SK-N-SH treated with all-trans-retinoic acid at 6 μM for 48 hours (cell line): ENCODE results near the gene TMC5.
"Not testable (repeated sequence)": the region's sequence is repeated elsewhere in the genome, so short reads cannot be mapped to it uniquely, and the experiment has no call there.

Experiments
- ATAC-seq: fragments of 200-7000 bp; cut with Tn5 transposase; 3 replicates; pipeline ENCODE4 v1.9.1; 2020; ENCODE audit warnings: mild to moderate bottlenecking, moderate library complexity
- ARNTL ChIP-seq: fragments of 450-650 bp; formaldehyde crosslinking; IDR thresholded peaks from 2 replicates; pipeline ENCODE4 v1.5.0; 2020; ENCODE audit warnings: low read depth, mild to moderate bottlenecking, moderate library complexity, borderline replicate concordance
- BACH2 ChIP-seq: fragments of 250-450 bp; sonication (Bioruptor Pico); IDR thresholded peaks from 2 replicates; pipeline ENCODE4 v1.9.0; 2021; ENCODE audit warnings: mild to moderate bottlenecking, borderline replicate concordance
- ESRRG ChIP-seq: fragments of 250-450 bp; sonication (Bioruptor Pico); IDR thresholded peaks from 2 replicates; pipeline ENCODE4 v1.6.1; 2021; ENCODE audit warnings: mild to moderate bottlenecking
- GLIS3 ChIP-seq: fragments of 250-450 bp; sonication (Bioruptor Pico); IDR thresholded peaks from 2 replicates; pipeline ENCODE4 v1.5.0; 2020; ENCODE audit warnings: mild to moderate bottlenecking, moderate library complexity
- ISL1 ChIP-seq: fragments of 250-450 bp; sonication (Bioruptor Pico); IDR thresholded peaks from 2 replicates; pipeline ENCODE4 v2.1.2; 2022; ENCODE audit warnings: mild to moderate bottlenecking, moderate library complexity
- OSR1 ChIP-seq: fragments of 250-450 bp; sonication (Bioruptor Pico); IDR thresholded peaks from 2 replicates; pipeline ENCODE4 v1.8.0; 2022; ENCODE audit warnings: moderate library complexity, mild to moderate bottlenecking, inconsistent platforms
- PPARA ChIP-seq: fragments of 250-450 bp; sonication (Bioruptor Pico); IDR thresholded peaks from 2 replicates; pipeline ENCODE4 v1.5.0; 2020; ENCODE audit warnings: mild to moderate bottlenecking, borderline replicate concordance
- RARB ChIP-seq: fragments of 250-450 bp; sonication (Bioruptor Pico); IDR thresholded peaks from 2 replicates; pipeline ENCODE4 v1.8.0; 2021; ENCODE audit warnings: mild to moderate bottlenecking, moderate library complexity
- SNAI2 ChIP-seq: fragments of 250-450 bp; sonication (Bioruptor Pico); IDR thresholded peaks from 2 replicates; pipeline ENCODE4 v1.5.0; 2020; ENCODE audit warnings: mild to moderate bottlenecking, moderate library complexity
- TCF4 ChIP-seq: fragments of 250-450 bp; sonication (Bioruptor Pico); IDR thresholded peaks from 2 replicates; pipeline ENCODE4 v1.8.0; 2021; ENCODE audit warnings: mild to moderate bottlenecking, moderate library complexity, borderline replicate concordance
- TOX ChIP-seq: fragments of 250-450 bp; sonication (Bioruptor Pico); IDR thresholded peaks from 2 replicates; pipeline ENCODE4 v1.8.0; 2021; ENCODE audit warnings: mild to moderate bottlenecking, moderate library complexity, borderline replicate concordance
- TSHZ2 ChIP-seq: fragments of 250-450 bp; sonication (Bioruptor Pico); IDR thresholded peaks from 2 replicates; pipeline ENCODE4 v1.5.0; 2020; ENCODE audit warnings: mild to moderate bottlenecking, moderate library complexity
- ZC3H10 ChIP-seq: fragments of 250-450 bp; sonication (Bioruptor Pico); IDR thresholded peaks from 2 replicates; pipeline ENCODE4 v1.5.1; 2021; ENCODE audit warnings: mild to moderate bottlenecking, moderate library complexity
- ZFP3 ChIP-seq: fragments of 250-450 bp; sonication (Bioruptor Pico); IDR thresholded peaks from 2 replicates; pipeline ENCODE4 v1.5.0; 2020; ENCODE audit warnings: mild to moderate bottlenecking, moderate library complexity
- ZFP30 ChIP-seq: fragments of 450-650 bp; formaldehyde crosslinking; IDR thresholded peaks from 2 replicates; pipeline ENCODE4 v1.5.0; 2022; ENCODE audit warnings: mild to moderate bottlenecking, moderate library complexity
- ZNF70 ChIP-seq: fragments of 450-650 bp; formaldehyde crosslinking; IDR thresholded peaks from 2 replicates; pipeline ENCODE4 v1.5.0; 2020; ENCODE audit warnings: mild to moderate bottlenecking, moderate library complexity
- ZNF8 ChIP-seq: fragments of 450-650 bp; formaldehyde crosslinking; IDR thresholded peaks from 2 replicates; pipeline ENCODE4 v1.5.0; 2020; ENCODE audit warnings: mild to moderate bottlenecking, moderate library complexity
- TF ChIP-seq, protein P1 (sequence below): fragments of 250-450 bp; sonication (Bioruptor Pico); IDR thresholded peaks from 2 replicates; pipeline ENCODE4 v1.5.1; 2021; ENCODE audit warnings: mild to moderate bottlenecking, moderate library complexity
- TF ChIP-seq, protein P2 (sequence below): fragments of 250-450 bp; sonication (Bioruptor Pico); IDR thresholded peaks from 2 replicates; pipeline ENCODE4 v1.5.1; 2020; ENCODE audit warnings: low read depth, mild to moderate bottlenecking, moderate library complexity
- TF ChIP-seq, protein P3 (sequence below): fragments of 250-450 bp; sonication (Bioruptor Pico); IDR thresholded peaks from 2 replicates; pipeline ENCODE4 v1.8.0; 2020; ENCODE audit warnings: mild to moderate bottlenecking, moderate library complexity, borderline replicate concordance
- TF ChIP-seq, protein P4 (sequence below): fragments of 250-450 bp; sonication (Bioruptor Pico); IDR thresholded peaks from 2 replicates; pipeline ENCODE4 v1.8.0; 2021; ENCODE audit warnings: low read depth, mild to moderate bottlenecking, moderate library complexity, borderline replicate concordance

TMC5 gene

DNA sequence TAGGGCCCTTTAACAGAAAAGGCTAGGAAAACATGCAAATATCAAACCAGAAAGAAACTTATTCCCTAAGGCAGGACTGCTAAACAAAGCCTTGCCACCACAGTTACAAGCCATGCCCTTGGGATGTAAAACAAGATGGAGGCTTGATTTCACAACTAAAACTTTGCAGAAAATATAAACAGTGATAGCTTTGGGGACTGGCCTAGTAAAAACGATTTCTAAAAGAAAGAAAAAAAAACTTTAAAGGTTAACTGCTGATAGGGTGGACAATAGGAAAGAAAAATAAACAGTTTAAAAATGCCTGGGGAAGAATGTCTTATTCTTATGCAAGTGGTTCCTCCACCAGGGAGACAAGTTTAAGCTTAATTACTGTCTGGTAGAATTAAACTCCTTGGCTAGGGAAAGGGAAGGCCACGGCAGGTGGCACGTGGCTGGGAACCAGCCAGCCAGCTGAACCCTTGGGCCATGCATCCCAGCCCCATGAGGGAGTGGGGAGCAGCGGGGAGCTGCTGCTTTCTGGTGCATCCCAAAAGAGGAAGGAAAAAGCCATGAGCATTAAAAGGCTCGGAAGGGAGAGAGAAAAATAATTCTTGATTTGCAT, 10.7 kb upstream of the TMC5 start (continued):
- TF ChIP-seq ARNTL (no peak), ESRRG (CRISPR knock-in tag) (no peak), ISL1 (CRISPR knock-in tag) (no peak), BACH2 (CRISPR knock-in tag) (no peak), ZNF8 (CRISPR knock-in tag) (no peak), PPARA (CRISPR knock-in tag) (no peak)

DNA sequence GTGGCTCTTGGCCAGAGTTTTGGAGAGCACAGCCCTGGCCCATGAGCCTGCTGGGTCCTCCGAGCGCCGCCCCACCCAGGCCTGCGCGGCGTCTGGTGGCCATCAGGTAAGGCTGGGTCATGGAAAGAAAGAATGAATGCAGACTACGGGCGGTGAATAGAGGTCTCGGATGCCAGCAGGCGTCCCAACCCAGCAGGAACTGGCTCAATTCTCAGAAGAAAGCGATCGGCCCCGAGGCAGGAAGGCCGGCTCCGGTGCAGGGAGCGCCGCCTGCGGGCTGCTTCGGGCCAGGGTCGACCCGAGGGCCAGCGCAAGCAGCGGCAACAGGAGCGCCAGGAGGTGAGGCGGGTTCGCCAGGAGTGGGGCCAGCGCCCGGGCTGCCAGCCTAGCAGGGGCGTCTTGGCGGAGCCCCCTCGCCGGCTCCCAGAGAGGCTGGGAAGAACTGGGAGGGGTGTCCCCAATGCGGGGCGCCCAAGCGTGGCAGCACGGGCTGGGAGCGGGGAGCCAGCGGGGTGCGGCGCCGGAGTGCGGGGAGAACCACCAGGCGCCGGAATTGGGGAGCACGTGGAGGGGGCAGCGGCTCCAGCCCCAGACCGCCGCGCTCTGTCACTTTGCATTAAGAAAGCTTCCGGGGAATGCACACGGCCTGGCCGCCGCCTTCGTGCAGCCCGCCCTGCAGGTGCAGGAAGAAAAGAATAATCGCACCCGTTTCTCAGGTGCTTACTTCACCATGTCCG, 7.1 kb upstream of the TMC5 start:
- TF ChIP-seq, protein P1, sequence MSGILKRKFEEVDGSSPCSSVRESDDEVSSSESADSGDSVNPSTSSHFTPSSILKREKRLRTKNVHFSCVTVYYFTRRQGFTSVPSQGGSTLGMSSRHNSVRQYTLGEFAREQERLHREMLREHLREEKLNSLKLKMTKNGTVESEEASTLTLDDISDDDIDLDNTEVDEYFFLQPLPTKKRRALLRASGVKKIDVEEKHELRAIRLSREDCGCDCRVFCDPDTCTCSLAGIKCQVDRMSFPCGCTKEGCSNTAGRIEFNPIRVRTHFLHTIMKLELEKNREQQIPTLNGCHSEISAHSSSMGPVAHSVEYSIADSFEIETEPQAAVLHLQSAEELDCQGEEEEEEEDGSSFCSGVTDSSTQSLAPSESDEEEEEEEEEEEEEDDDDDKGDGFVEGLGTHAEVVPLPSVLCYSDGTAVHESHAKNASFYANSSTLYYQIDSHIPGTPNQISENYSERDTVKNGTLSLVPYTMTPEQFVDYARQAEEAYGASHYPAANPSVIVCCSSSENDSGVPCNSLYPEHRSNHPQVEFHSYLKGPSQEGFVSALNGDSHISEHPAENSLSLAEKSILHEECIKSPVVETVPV (CRISPR knock-in tag) = no peak
- TF ChIP-seq ZC3H10 (CRISPR knock-in tag) (no peak), SNAI2 (CRISPR knock-in tag) (no peak), OSR1 (CRISPR knock-in tag) (no peak), TCF4 (CRISPR knock-in tag) (no peak), RARB (CRISPR knock-in tag) (no peak), ESRRG (CRISPR knock-in tag) (no peak), ZNF70 (CRISPR knock-in tag) (no peak), ZFP30 (CRISPR knock-in tag) (no peak), ZFP3 (no peak), TSHZ2 (CRISPR knock-in tag) (no peak), TOX (no peak), GLIS3 (CRISPR knock-in tag) (no peak)
- TF ChIP-seq, protein P2, sequence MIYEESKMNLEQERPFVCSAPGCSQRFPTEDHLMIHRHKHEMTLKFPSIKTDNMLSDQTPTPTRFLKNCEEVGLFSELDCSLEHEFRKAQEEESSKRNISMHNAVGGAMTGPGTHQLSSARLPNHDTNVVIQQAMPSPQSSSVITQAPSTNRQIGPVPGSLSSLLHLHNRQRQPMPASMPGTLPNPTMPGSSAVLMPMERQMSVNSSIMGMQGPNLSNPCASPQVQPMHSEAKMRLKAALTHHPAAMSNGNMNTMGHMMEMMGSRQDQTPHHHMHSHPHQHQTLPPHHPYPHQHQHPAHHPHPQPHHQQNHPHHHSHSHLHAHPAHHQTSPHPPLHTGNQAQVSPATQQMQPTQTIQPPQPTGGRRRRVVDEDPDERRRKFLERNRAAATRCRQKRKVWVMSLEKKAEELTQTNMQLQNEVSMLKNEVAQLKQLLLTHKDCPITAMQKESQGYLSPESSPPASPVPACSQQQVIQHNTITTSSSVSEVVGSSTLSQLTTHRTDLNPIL = no peak
- TF ChIP-seq, protein P3, sequence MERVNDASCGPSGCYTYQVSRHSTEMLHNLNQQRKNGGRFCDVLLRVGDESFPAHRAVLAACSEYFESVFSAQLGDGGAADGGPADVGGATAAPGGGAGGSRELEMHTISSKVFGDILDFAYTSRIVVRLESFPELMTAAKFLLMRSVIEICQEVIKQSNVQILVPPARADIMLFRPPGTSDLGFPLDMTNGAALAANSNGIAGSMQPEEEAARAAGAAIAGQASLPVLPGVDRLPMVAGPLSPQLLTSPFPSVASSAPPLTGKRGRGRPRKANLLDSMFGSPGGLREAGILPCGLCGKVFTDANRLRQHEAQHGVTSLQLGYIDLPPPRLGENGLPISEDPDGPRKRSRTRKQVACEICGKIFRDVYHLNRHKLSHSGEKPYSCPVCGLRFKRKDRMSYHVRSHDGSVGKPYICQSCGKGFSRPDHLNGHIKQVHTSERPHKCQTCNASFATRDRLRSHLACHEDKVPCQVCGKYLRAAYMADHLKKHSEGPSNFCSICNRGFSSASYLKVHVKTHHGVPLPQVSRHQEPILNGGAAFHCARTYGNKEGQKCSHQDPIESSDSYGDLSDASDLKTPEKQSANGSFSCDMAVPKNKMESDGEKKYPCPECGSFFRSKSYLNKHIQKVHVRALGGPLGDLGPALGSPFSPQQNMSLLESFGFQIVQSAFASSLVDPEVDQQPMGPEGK (CRISPR knock-in tag) = no peak
- ATAC-seq = peak; percentile 90

DNA sequence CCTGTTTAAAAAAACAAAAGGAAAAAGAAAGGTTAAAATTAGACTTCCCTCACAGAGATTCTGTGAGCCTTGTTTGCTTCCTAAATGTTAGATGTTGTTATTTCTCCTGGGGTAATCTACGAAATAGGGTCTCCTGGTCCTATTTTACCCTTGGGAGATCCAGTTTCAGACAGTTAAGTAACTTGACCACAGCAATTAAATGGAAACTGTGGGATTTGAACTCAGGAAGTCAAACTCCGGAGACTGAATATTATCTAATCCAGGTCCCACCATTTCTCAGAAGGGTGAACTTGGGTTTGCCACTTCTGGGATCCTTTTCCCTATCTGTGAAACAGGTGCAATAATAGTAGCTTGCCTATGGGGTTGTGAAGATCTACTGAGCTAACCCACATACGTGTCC, 6.4 kb upstream of the TMC5 start:
- ATAC-seq = no peak
- no peak for TF ChIP-seq ZFP3
- TF ChIP-seq, protein P2 = no peak
- TF ChIP-seq ESRRG (CRISPR knock-in tag) = no peak
- no peak for TF ChIP-seq RARB (CRISPR knock-in tag)
- no peak for TF ChIP-seq ZFP30 (CRISPR knock-in tag)
- TF ChIP-seq GLIS3 (CRISPR knock-in tag) = no peak
- TF ChIP-seq, protein P4, sequence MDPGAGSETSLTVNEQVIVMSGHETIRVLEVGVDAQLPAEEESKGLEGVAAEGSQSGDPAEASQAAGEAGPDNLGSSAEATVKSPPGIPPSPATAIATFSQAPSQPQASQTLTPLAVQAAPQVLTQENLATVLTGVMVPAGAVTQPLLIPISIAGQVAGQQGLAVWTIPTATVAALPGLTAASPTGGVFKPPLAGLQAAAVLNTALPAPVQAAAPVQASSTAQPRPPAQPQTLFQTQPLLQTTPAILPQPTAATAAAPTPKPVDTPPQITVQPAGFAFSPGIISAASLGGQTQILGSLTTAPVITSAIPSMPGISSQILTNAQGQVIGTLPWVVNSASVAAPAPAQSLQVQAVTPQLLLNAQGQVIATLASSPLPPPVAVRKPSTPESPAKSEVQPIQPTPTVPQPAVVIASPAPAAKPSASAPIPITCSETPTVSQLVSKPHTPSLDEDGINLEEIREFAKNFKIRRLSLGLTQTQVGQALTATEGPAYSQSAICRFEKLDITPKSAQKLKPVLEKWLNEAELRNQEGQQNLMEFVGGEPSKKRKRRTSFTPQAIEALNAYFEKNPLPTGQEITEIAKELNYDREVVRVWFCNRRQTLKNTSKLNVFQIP = no peak
- no peak for TF ChIP-seq ARNTL
- TF ChIP-seq ZNF70 (CRISPR knock-in tag) = no peak

DNA sequence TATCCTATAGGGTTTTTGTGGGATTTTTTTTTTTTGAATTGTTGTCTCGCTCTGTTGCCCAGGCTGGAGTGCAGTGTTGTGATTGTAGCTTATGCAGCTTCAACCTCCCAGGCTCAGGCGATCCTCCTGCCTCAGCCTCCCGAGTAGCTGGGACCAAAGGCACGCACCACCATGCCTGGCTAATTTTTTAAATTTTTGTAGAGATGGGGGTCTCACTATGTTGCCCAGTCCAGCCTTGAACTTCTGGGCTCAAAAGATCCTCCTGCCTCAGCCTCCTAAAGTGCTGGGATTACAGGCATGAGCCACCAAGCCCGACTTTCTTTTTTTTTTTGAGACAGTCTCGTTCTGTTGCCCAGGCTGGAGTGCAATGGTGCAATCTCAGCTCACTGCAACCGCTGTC, 5.6 kb upstream of the TMC5 start:
- ATAC-seq = not testable (repeated sequence)
